Measurements from ENCODE around the gene NSMF. TPM values are rescaled to one million over a fixed set of nuclear protein-coding genes. Genes with fewer than 3 reads are reported as not detected.

NSMF gene
- total RNA-seq, 1 donor from 2014 or later = 35.1 TPM

- no peak for TF ChIP-seq POLR2A (IDR thresholded peaks at IDR 0.05)
- no peak for TF ChIP-seq CTCF (IDR thresholded peaks at IDR 0.05)
- no peak for TF ChIP-seq POLR2AphosphoS5 (IDR thresholded peaks at IDR 0.05; ENCODE audit: insufficient read depth in 1 of 2, low read depth in 1 of 2)
- Histone ChIP-seq H3K36me3 (no peaks in the 10 kb centered on the region), H3K4me1 (peaks cover 25% of the 10 kb centered on the region), H3K4me3 (peak overlapping the region; percentile 39 to 53), H3K9me3 (no peaks in the 10 kb centered on the region), H3K27me3 (no peaks in the 10 kb centered on the region), H3K27ac (no peak overlapping the region)
- DNase-seq (ENCODE audit: extremely low spot score in 2 of 2) = no peak
- intact Hi-C loops (cut with DNase I) = loop anchor here (5.0 kb wide), 1 partner anchor 109 kb away; no protein-coding TSS in a partner anchor
Measured at GRCh38 chr9:137406085-137406760, 52.9 kb downstream of the NSMF start.

GRCh38 chr9:137405677-137406081, 53.5 kb downstream of the NSMF start:
- no peaks in the 10 kb centered on the region for H3K9me3 ChIP-seq
- DNase-seq (ENCODE audit: extremely low spot score in 2 of 2) = no peak
- no peak overlapping the region for H3K4me3 ChIP-seq
- TF ChIP-seq POLR2AphosphoS5 (IDR thresholded peaks at IDR 0.05; ENCODE audit: insufficient read depth in 1 of 2, low read depth in 1 of 2) = no peak
- no peak for TF ChIP-seq CTCF (IDR thresholded peaks at IDR 0.05)
- no peak for TF ChIP-seq POLR2A (IDR thresholded peaks at IDR 0.05)
- H3K27me3 ChIP-seq = no peaks in the 10 kb centered on the region
- no peaks in the 10 kb centered on the region for H3K36me3 ChIP-seq
- no peak overlapping the region for H3K27ac ChIP-seq
- intact Hi-C loops (cut with DNase I) = loop anchor here (5.0 kb wide), 1 partner anchor 108 kb away; no protein-coding TSS in a partner anchor
- peaks cover 19% of the 10 kb centered on the region for H3K4me1 ChIP-seq

- H3K9me3 ChIP-seq = no peaks in the 10 kb centered on the region
- H3K4me3 ChIP-seq = no peak overlapping the region
- H3K4me1 ChIP-seq = peaks cover 16% of the 10 kb centered on the region
- no peaks in the 10 kb centered on the region for H3K27me3 ChIP-seq
- H3K36me3 ChIP-seq = no peaks in the 10 kb centered on the region
- TF ChIP-seq POLR2AphosphoS5 (IDR thresholded peaks at IDR 0.05; ENCODE audit: insufficient read depth in 1 of 2, low read depth in 1 of 2) (no peak), CTCF (IDR thresholded peaks at IDR 0.05) (no peak), POLR2A (IDR thresholded peaks at IDR 0.05) (no peak)
- intact Hi-C loops (cut with DNase I) = loop anchor here (5.0 kb wide), 1 partner anchor 108 kb away; no protein-coding TSS in a partner anchor
- H3K27ac ChIP-seq = no peak overlapping the region
- DNase-seq (ENCODE audit: extremely low spot score in 2 of 2) = no peak
Measured at GRCh38 chr9:137404961-137405567, 54.1 kb downstream of the NSMF start.

GRCh38 chr9:137403269-137403668, 55.9 kb downstream of the NSMF start:
- no peak for DNase-seq (ENCODE audit: extremely low spot score in 2 of 2)
- intact Hi-C loops (cut with DNase I) = no loop called here
- H3K4me3 ChIP-seq = no peak overlapping the region
- H3K9me3 ChIP-seq = no peaks in the 10 kb centered on the region
- TF ChIP-seq POLR2AphosphoS5 (IDR thresholded peaks at IDR 0.05; ENCODE audit: insufficient read depth in 1 of 2, low read depth in 1 of 2) (no peak), POLR2A (IDR thresholded peaks at IDR 0.05) (no peak), CTCF (IDR thresholded peaks at IDR 0.05) (no peak)
- no peaks in the 10 kb centered on the region for H3K27me3 ChIP-seq
- no peaks in the 10 kb centered on the region for H3K36me3 ChIP-seq
- H3K4me1 ChIP-seq = peaks cover 16% of the 10 kb centered on the region
- no peak overlapping the region for H3K27ac ChIP-seq

- H3K4me1 ChIP-seq = peaks cover 15% of the 10 kb centered on the region
- no peaks in the 10 kb centered on the region for H3K9me3 ChIP-seq
- no peak overlapping the region for H3K4me3 ChIP-seq
- H3K36me3 ChIP-seq = no peaks in the 10 kb centered on the region
- intact Hi-C loops (cut with DNase I) = no loop called here
- no peak for DNase-seq (ENCODE audit: extremely low spot score in 2 of 2)
- no peak overlapping the region for H3K27ac ChIP-seq
- no peak for TF ChIP-seq CTCF (IDR thresholded peaks at IDR 0.05)
- TF ChIP-seq POLR2A (IDR thresholded peaks at IDR 0.05) = no peak
- no peak for TF ChIP-seq POLR2AphosphoS5 (IDR thresholded peaks at IDR 0.05; ENCODE audit: insufficient read depth in 1 of 2, low read depth in 1 of 2)
- H3K27me3 ChIP-seq = no peaks in the 10 kb centered on the region
Measured at GRCh38 chr9:137402746-137403145, 56.4 kb downstream of the NSMF start.
